Upper lobe of left lung (tissue), 4 donors: ENCODE data around the gene DENND1B.

Source experiments
- EP300 ChIP-seq, 4 donors: sonication (generic); formaldehyde crosslinking; IDR thresholded peaks; one replicate each; pipeline ENCODE4 v1.5.1; 2017; ENCODE audit warnings: antibody characterized with exemption in 4 of 4, control low read depth in 2 of 4
- POLR2A ChIP-seq, 4 donors: fragments of 450-650 bp; IDR thresholded peaks; one replicate each; pipeline ENCODE4 v1.5.1; 2016 to 2017; ENCODE audit warnings: antibody characterized with exemption in 4 of 4, mild to moderate bottlenecking in 2 of 4
- POLR2AphosphoS5 ChIP-seq, 2 donors: sonication (generic); formaldehyde crosslinking; IDR thresholded peaks; one replicate each; pipeline ENCODE4 v1.5.1; 2017; ENCODE audit warnings: antibody characterized with exemption in 2 of 2
- TF ChIP-seq, protein P1 (sequence below), 6 experiments: fragments of 450-650 bp in 4 of 6; fragments of 200-600 bp in 2 of 6; sonication (generic) in 2 of 6; IDR thresholded peaks; one replicate each; pipeline ENCODE4 v1.5.1; 2016 to 2019; ENCODE audit warnings: antibody characterized with exemption in 6 of 6

DNA sequence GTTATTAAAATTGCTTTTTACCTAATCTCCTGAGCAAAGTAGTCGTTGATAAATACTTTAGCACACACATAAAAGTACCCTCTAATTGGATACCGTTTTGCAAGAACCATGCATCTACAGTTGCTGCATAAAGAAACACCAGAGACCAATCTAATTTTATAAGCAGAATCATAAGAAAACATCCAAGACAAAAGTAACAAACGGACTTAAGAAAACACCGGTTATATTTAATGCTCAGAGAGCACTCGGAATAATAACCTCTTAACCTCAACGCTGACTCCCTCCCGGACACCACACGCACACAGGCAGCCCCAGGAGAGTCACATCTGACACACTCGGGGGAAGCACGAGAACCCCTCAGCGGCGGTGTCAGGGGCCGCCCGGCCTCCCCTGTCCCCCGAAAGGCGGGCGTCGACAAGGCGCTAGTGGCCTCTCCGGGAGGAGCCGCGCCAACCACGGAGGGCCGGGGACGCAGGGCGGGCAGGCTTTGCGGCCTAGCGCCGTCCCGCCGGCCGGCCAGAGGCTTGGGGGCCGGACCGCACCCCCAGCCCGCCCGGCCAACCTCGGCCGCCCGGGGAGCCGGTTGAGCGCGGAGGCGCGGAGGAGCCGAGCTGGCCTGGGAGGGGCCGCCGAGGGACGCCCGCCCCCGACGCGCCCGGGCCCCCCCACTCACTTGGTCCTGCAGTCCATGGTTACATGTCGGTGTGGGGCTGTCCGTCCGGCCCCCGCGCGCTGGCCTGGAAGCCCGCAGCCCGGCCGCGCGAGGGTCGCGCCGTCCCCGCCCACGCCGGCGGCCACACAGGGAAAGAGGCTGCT, 606 bp downstream of the DENND1B start:
- TF ChIP-seq, protein P1, sequence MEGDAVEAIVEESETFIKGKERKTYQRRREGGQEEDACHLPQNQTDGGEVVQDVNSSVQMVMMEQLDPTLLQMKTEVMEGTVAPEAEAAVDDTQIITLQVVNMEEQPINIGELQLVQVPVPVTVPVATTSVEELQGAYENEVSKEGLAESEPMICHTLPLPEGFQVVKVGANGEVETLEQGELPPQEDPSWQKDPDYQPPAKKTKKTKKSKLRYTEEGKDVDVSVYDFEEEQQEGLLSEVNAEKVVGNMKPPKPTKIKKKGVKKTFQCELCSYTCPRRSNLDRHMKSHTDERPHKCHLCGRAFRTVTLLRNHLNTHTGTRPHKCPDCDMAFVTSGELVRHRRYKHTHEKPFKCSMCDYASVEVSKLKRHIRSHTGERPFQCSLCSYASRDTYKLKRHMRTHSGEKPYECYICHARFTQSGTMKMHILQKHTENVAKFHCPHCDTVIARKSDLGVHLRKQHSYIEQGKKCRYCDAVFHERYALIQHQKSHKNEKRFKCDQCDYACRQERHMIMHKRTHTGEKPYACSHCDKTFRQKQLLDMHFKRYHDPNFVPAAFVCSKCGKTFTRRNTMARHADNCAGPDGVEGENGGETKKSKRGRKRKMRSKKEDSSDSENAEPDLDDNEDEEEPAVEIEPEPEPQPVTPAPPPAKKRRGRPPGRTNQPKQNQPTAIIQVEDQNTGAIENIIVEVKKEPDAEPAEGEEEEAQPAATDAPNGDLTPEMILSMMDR (IDR thresholded peaks at IDR 0.05), result no peak
- no peak for TF ChIP-seq EP300 (IDR thresholded peaks at IDR 0.05)
- TF ChIP-seq POLR2AphosphoS5 (IDR thresholded peaks at IDR 0.05), result no peak
- peak in 1 of 4 donors; percentile 33 for TF ChIP-seq POLR2A (IDR thresholded peaks at IDR 0.05)
